OCI-M1 (cell line): ENCODE results near the gene PRKAR2A.
A peak's percentile ranks its signal among the peaks of the same experiment; 100 is the strongest.
"Not testable (repeated sequence)": the region's sequence is repeated elsewhere in the genome, so short reads cannot be mapped to it uniquely, and the experiment has no call there.

Experiments used
- DNase-seq: peaks from one replicate; lab custom pipeline; 2025; lab: John Stamatoyannopoulos, UW

PRKAR2A gene

DNA sequence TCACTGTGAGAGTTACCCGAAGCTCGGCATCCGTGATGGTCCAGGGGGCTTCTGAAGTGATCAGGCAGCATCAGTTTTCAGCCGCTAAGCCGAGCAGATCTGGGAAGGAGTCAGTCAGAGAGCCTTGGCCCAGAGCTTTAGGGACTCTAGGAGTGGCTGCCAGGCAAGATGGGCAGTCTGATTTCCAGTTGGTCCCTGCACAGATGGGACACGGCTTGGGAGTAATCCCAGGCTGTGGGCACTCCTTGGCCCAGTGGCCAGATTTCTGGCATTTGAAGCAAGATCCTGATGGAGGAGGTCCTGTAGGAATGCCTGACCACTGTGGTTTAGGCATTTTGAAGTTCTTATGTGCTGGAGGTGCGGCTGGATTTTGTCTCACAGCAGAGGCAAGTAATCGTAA is 120.2 kb downstream of the PRKAR2A start:
- no peak for DNase-seq

DNA sequence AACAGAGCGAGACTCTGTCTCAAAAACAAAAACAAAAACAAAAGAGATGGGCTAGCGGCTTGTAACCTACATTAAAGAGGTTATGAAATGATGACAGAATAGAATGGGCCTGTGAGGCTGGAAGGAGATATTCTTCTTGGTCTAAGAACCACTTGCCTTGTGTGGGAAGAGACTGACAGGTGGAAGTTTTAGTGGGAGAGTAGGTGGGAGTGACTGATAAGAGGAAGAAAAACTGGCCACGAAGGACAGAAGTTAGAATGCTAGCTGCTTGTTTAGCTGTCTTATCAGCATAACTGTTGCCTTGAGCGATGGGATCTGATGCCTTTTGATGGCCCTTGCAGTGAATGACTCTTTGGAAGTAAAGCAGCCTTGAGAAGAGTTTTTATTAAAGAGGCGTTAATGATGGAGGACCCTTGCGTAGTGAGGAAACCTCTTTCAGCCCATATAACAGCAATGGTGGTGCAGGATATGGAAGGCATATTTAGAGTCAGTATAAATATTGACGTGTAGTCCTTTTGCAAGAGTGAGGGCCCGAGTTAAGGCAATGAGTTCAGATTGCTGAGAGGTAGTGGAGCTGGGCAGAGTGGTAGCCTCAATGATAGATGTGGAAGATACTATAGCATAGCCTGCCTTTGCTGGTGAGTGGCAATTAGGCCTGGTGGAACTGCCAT is 122.4 kb downstream of the PRKAR2A start:
- DNase-seq: not testable (repeated sequence)

DNA sequence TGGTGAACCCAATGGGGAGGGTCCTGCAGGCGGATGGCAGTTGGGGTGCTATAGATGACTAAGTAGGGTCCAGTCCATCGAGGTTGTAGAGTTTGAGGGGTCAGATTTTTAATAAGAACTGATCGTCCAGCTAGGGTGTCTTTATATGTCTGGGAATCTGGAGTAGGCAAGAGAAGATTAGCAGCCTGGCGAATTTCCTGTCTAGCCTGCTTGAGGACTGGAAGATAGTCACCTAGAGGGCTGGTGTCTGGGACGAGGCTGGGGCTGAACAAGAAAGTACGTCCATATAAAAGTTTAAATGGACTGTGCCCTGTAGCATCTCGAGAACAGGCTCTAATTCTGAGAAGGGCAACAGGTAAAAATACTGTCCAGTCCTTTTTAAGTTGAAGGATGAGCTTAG is 123.9 kb downstream of the PRKAR2A start:
- DNase-seq: no peak

DNA sequence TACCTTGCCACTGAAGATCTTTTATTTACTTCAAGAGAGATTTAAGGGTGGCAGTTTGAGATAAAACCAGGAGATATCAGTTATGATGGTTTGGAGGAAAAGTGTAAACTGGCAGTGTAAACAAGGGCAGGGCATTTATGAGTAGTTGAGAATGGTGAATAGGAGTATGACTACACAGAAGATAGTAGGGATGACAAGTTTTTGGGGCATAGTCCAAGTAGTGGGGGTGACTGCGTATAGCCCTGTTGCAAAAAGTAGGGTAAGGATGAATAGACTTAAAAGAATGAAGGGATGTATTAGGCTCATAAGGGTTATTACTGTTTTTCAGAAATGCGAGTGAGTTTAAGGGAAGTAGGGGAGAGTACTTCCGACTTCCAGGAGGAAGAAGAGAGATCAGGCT is 124.4 kb downstream of the PRKAR2A start:
- DNase-seq: not testable (repeated sequence)

DNA sequence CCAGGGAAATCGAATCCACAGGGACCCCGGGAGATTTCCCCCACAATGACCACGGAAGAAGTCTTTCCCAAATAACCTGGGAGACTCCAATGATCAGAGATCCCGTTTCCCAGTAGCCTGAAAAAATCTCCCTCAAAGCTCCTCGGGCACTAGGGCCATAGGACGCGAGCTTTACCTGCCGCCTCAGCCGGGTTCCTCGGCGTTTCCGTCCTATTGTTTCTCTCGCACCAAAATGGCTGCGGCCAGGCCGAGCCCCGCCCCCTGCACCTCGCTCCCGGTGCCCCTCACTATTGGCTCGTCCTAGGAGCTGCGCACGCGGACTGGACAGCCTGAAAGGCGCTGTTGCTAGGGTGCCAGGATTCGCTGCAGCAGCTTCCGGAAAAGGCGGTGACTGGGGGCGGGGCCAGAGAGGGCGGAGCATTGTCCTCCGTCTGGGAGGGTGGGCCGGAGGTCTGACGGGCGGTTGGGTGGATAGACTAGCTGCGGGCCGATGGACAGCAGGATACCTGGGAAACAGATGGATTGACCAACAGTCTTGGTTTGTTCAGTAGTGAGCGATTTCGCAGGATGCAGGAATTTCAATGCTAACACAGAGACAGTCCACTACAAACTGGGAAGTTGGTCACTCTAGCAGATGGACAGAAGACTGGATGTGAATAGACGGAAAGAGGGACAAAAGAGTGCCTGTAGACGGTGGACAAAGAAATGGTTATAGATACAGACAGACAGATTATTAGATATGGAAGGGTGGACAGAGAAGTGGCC is 130.5 kb downstream of the PRKAR2A start, which contains the start of gene IP6K2:
Gene IP6K2 (minus strand): TSS at position 240 of the 765 bp plus-strand sequence. CDS start 21,930 bp downstream, outside the sequence.
- DNase-seq: peak; percentile 99

DNA sequence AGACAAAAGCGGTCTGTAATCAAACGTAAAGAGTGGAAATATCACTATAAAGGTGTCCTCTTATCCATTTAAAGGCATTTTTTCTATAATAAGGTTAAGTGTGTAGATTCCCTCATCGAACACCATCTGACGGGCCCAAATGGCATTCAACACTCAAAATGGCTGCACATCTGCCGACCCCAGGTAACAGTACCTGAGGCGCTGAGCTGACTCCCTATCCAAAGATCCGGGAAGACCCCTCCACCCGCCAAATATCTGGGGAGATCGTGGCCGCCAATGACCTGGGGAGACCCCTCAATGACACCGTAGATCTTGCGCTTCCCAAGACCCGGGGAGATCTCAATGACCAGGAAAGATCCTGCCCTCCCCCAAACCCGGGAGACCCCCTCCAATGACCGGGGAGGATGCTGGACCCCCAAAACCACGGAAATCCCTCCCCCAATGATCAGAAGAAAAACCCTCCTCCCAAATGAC is 131.1 kb downstream of the PRKAR2A start:
- peak; percentile 32 for DNase-seq

DNA sequence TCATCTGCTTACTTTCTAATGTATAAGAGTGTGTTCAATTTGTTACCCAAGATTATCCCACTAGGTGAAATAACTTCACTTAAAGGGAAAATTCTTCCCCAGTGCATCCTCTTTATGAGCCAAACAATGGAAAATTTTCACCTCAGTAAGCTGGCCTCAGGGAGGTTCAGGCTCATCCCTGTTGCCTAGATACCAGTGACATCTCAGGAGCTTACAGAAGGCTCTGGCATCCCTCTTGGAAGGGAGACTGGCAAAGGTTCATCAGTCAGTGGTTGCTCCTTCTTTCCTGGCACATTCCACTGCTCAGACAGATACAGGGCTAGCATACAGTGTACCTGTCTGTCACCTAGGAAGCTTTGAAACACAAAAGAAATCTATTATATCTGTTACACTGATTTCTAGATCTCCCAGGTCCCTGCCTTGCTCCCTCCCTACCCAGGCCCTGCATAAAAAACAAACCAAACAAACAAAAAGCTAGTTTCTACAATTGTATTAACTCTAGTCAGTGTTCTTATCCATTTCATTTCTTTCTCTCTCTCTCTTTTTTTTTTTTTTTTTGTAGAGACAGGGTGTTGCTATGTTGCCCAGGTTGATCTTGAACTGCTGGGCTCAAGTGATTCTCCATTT is 132.4 kb downstream of the PRKAR2A start:
- DNase-seq: no peak

DNA sequence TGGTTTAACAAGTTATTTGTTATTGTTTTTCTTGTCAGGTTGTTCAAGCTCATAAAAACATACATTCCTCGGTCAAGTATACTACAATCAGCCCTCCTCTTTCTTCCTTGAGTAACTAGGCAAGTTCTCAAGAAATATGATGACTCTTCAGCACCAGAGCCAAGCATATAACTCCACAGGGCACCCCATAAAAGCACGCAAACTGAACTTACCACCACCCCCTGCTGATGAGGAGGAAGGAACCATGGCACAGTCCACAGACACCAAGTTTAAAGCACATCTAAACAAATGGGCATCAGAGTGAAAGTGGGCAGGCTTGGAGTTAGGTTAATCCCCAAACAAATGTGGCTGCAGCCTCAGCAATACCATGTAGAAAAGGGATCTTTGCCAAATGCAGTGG is 135.9 kb downstream of the PRKAR2A start:
- no peak for DNase-seq

DNA sequence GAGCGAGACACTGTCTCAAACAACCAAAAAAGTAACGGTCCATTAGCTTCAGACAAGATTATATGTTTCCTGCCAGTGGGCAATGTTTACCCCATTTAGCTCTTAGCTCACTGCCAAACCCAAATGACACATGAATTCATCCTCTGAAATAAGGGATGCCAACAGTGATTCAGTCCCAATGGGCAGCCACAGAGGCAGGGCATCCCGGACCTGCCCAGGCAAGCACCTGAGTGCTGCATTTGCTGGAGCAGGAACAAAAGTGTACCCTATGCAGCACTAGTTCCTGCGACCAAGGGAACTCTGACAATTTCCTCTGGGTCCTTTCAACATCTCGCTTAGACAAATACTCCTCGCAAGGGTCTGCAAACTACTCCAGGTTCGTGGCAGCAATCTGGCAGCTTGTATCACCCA is 138.6 kb downstream of the PRKAR2A start:
- no peak for DNase-seq

DNA sequence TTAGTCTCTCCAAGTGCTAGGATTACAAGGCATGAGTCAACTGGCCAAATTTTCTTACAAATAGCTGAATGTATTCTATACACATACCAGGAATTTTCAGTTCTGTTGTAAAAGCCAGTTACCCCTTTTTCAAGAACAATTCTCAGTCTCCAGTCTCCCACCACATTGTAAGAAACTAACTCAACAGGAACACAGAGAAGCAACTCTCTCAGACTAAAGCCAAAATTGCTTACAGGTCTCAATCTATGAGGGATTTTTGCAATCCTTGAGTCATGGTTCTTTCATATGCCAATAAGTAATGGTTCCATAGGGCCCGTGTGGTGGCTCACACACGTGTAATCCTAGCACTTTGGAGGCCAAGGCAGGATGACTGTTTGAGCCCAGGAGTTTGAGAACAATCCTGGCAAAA is 139.2 kb downstream of the PRKAR2A start:
- DNase-seq: no peak

DNA sequence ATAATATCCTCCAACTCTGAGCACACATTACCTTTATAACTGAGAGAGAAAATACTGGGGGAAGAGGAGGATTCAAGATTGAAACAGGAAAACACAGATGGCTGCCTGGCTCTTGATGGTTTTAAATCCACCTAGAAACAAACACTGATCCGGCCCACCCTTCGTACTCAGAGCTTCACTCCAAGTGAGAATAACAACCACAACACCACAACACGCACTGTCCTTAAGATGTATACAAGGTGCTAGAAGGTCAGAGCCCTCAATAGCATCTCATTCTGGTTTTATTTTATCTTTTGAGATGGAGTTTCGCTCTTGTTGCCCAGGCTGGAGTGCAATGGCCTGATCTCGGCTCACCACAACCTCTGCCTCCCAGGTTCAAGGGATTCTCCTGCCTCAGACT is 140.5 kb downstream of the PRKAR2A start:
- DNase-seq: no peak

DNA sequence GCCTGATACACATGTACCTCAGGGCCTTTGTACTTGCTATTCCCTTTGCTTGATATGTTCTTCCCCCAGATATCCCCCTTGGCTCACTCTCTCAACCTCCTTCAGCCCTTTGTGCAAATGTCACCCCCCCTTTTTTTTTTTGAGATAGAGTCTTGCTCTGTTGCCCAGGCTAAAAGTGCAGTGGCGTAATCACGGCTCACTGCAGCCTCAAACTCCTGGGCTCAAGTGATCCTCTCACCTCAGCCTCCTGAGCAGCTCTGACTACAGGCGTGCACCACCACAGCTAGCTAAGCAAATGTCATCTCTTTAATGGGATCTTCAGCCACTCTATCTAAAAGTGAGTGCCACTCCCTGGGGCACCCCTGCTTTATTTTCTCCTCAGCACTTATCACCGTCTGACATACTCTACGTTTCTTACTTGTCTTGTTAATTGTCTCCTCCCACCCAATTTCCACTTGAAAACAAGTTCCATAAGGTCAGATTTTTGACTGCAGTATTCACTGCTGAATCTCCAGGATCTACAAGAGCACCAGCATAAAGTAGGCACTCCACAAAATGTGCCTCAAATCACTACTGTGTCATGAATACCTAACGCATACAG is 145.3 kb downstream of the PRKAR2A start:
- no peak for DNase-seq

DNA sequence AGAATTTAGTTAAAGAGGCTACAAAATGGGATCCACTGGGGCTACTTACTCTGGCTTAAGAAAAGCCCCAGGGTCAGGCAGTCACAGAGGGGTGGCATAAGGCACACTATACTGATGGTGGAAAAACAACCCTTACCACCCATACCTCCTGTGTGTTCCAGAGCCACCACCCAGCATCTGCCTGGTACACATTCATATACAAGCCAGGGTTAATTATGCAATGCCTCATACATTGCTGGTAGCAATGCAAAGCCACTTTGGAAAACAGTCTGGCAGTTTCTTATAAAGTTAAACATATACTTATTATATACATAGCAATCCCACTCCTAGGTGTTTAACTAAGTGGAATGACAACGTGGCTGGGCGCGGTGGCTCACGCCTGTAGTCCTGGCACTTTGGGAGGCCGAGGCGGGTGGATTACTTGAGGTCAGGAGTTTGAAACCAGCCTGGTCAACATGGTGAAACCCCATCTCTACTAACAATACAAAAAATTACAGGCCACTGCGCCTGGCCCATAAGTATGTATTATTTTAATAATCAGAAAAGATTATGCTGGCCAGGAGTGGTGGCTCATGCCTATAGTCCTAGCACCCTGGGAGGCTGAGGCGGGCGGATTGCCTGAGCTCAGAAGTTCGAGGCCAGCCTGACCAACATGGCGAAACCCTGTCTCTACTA is 146.8 kb downstream of the PRKAR2A start:
- no peak for DNase-seq

DNA sequence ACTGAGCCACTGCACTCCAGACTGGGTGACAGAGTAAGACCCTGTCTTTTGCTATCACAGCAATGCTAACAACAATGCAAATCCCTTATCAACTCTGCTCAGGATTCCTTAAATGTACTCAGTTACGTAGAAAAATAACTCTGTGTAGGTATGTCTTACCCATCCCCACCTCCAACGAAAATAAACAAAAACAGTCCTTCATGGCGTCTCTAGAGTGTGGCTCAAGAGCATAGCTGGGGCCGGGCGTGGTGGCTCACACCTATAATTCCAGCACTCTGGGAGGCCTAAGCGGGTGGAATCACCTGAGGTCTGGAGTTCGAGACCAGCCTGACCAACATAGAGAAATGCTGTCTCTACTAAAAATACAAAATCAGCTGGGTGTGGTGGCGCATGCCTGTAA is 148.8 kb downstream of the PRKAR2A start:
- no peak for DNase-seq

DNA sequence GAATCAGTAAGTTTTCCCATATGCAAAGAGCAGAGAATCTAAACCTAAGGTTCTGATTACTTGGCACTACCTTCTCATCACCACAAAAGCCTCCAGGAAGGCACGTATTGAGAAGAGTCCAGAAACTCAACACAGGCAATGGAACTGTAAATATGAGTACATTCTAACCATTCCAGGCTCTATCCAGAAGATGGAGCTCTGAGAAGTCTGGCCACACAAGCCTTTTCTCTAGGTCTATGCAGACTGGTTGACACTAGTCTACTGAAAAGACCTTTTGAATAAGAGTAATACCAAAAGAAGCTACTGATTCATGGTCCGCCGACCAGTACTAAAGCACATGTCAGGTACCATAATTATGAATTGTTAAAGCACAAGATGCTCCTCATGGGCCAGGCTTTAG is 149.7 kb downstream of the PRKAR2A start:
- DNase-seq: no peak

DNA sequence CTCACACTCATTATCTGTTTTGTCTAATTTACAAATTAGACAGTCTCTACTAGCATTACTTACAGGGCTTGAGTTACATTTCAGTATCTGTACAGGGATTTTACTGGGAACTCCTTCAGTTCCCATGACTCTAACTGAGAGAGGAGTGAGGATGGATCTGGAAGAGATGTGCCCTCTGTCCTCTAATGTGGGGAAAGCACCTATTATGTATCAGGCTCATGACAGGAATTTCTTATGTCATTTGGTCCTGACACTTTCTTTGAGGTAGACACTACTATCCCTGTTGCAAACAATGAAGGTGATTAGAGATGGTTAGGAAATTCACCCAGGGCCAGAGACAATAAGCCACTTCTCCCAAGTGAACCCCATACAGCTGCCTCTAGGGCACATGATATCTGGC is 151.1 kb downstream of the PRKAR2A start:
- DNase-seq: no peak
